Thymus (tissue), 11 donors: ENCODE measurements around the gene TPST1. TPM values are rescaled to one million over a fixed set of nuclear protein-coding genes. Genes with fewer than 3 reads are reported as not detected.
"Not testable (repeated sequence)": the region's sequence is repeated elsewhere in the genome, so short reads cannot be mapped to it uniquely, and the experiment has no call there.

ENCODE experiments used
- DNase-seq, 9 donors: peaks; one replicate each; pipeline ENCODE4 v3.0.0-alpha.2; 2013; ENCODE audit warnings: low spot score in 9 of 9, low read depth in 6 of 9, missing footprints in 1 of 9
- H3K27ac ChIP-seq, 2 donors: one replicate each; pipeline ENCODE4 v1.5.1; 2013; ENCODE audit warnings: control low read depth in 1 of 2, low read depth in 1 of 2, low read length in 1 of 2, mild to moderate bottlenecking in 1 of 2, moderate library complexity in 1 of 2
- H3K27me3 ChIP-seq, 2 donors: one replicate each; pipeline ENCODE4 v1.5.1; 2013; ENCODE audit warnings: low read length in 1 of 2; ENCODE audit not compliant: control insufficient read depth in 2 of 2, insufficient read depth in 1 of 2
- H3K36me3 ChIP-seq, 2 donors: one replicate each; pipeline ENCODE4 v1.5.1; 2013; ENCODE audit warnings: low read length in 1 of 2, mild to moderate bottlenecking in 1 of 2, moderate library complexity in 1 of 2; ENCODE audit not compliant: control insufficient read depth in 2 of 2, insufficient read depth in 2 of 2
- H3K4me1 ChIP-seq, 2 donors: one replicate each; pipeline ENCODE4 v1.5.1; 2013; ENCODE audit warnings: low read length in 2 of 2; ENCODE audit not compliant: control insufficient read depth in 2 of 2, insufficient read depth in 2 of 2
- H3K4me3 ChIP-seq, 2 donors: one replicate each; pipeline ENCODE4 v1.5.1; 2013; ENCODE audit warnings: low read length in 2 of 2, control low read depth in 1 of 2, mild to moderate bottlenecking in 1 of 2
- H3K9me3 ChIP-seq, 2 donors: one replicate each; pipeline ENCODE4 v1.5.1; 2013; ENCODE audit warnings: low read length in 1 of 2, mild to moderate bottlenecking in 1 of 2; ENCODE audit not compliant: control insufficient read depth in 2 of 2, insufficient read depth in 1 of 2
- WGBS: extraction: QIAGEN DNeasy Blood & Tissue Kit; methylation state at CpG from one replicate; pipeline ENCODE4 v1.1.7; 2013; 5-methylcytosine and 5-hydroxymethylcytosine counted together
- polyA plus RNA-seq: library from polyadenylated mRNA; stranded (reverse); fragments of 200-250 nt; gene quantifications from one replicate; pipeline ENCODE4 v1.2.3, GENCODE V29; 2013
- total RNA-seq: library from RNA; stranded (reverse); fragments of 120-200 nt; gene quantifications from one replicate; pipeline ENCODE4 v1.2.4, GENCODE V29; 2013
- donor health status: healthy.

The TPST1 gene
- total and polyA plus RNA-seq, 2 donors: 4.7 to 5.8 TPM

- Histone ChIP-seq H3K36me3 (no peaks in the 10 kb centered on the region), H3K4me1 (no peaks in the 10 kb centered on the region), H3K27me3 (no peaks in the 10 kb centered on the region), H3K27ac (no peak overlapping the region), H3K9me3 (no peaks in the 10 kb centered on the region), H3K4me3 (no peak overlapping the region)
- DNase-seq: no peak
- over 99% methylated on average over 4 of the region's 4 CpGs for WGBS
These were observed 157.0 kb downstream of the TPST1 start for GRCh38 chr7:66362136-66362535.

GRCh38 chr7:66363635-66364034, 158.5 kb downstream of the TPST1 start:
- no peaks in the 10 kb centered on the region for H3K36me3 ChIP-seq
- no peaks in the 10 kb centered on the region for H3K4me1 ChIP-seq
- no peak for DNase-seq
- H3K27me3 ChIP-seq: no peaks in the 10 kb centered on the region
- 72% methylated on average over 5 of the region's 5 CpGs for WGBS
- H3K9me3 ChIP-seq: no peaks in the 10 kb centered on the region
- no peak overlapping the region for H3K27ac ChIP-seq
- no peak overlapping the region for H3K4me3 ChIP-seq

GRCh38 chr7:66365031-66365430, 159.9 kb downstream of the TPST1 start:
- WGBS: 98% methylated on average over 14 of the region's 14 CpGs
- H3K9me3 ChIP-seq, H3K27me3 ChIP-seq, H3K4me1 ChIP-seq, H3K4me3 ChIP-seq, H3K27ac ChIP-seq, DNase-seq, H3K36me3 ChIP-seq: not testable (repeated sequence)

- H3K27me3 ChIP-seq: no peaks in the 10 kb centered on the region
- no peaks in the 10 kb centered on the region for H3K9me3 ChIP-seq
- 83% methylated on average over 7 of the region's 7 CpGs for WGBS
- no peaks in the 10 kb centered on the region for H3K4me1 ChIP-seq
- no peak overlapping the region for H3K4me3 ChIP-seq
- H3K27ac ChIP-seq: no peak overlapping the region
- no peak for DNase-seq
- no peaks in the 10 kb centered on the region for H3K36me3 ChIP-seq
These were observed 166.1 kb downstream of the TPST1 start for GRCh38 chr7:66371096-66371824.

- H3K27ac ChIP-seq, H3K4me3 ChIP-seq, H3K9me3 ChIP-seq, H3K27me3 ChIP-seq, DNase-seq, H3K36me3 ChIP-seq, H3K4me1 ChIP-seq: not testable (repeated sequence)
- 89% methylated on average over 5 of the region's 5 CpGs for WGBS
These were observed 169.2 kb downstream of the TPST1 start for GRCh38 chr7:66374141-66374840.

- no peak for DNase-seq
- Histone ChIP-seq H3K36me3 (no peaks in the 10 kb centered on the region), H3K4me3 (no peak overlapping the region), H3K27me3 (no peaks in the 10 kb centered on the region), H3K4me1 (no peaks in the 10 kb centered on the region), H3K9me3 (no peaks in the 10 kb centered on the region), H3K27ac (no peak overlapping the region)
- WGBS: 94% methylated on average over 45 of the region's 45 CpGs
These were observed 171.3 kb downstream of the TPST1 start for GRCh38 chr7:66376264-66376945.

GRCh38 chr7:66377045-66377444, 171.9 kb downstream of the TPST1 start:
- no peaks in the 10 kb centered on the region for H3K4me1 ChIP-seq
- H3K27me3 ChIP-seq: no peaks in the 10 kb centered on the region
- DNase-seq: no peak
- 98% methylated on average over 32 of the region's 32 CpGs for WGBS
- H3K4me3 ChIP-seq: no peak overlapping the region
- H3K27ac ChIP-seq: no peak overlapping the region
- no peaks in the 10 kb centered on the region for H3K36me3 ChIP-seq
- no peaks in the 10 kb centered on the region for H3K9me3 ChIP-seq

- no peaks in the 10 kb centered on the region for H3K36me3 ChIP-seq
- 99% methylated on average over 11 of the region's 11 CpGs for WGBS
These were observed 172.6 kb downstream of the TPST1 start for GRCh38 chr7:66377714-66378113.

GRCh38 chr7:66379542-66380160, 174.5 kb downstream of the TPST1 start:
- H3K4me3 ChIP-seq: no peak overlapping the region
- H3K36me3 ChIP-seq: no peaks in the 10 kb centered on the region
- H3K9me3 ChIP-seq: no peaks in the 10 kb centered on the region
- 97% methylated on average over 6 of the region's 6 CpGs for WGBS
- H3K27ac ChIP-seq: no peak overlapping the region
- H3K27me3 ChIP-seq: no peaks in the 10 kb centered on the region
- H3K4me1 ChIP-seq: no peaks in the 10 kb centered on the region
- DNase-seq: no peak

More at GRCh38 chr7:66377714-66378113, 172.6 kb downstream of the TPST1 start:
- H3K4me3 ChIP-seq: no peak overlapping the region
- H3K27me3 ChIP-seq: no peaks in the 10 kb centered on the region
- H3K9me3 ChIP-seq: no peaks in the 10 kb centered on the region
- H3K4me1 ChIP-seq: no peaks in the 10 kb centered on the region
- no peak for DNase-seq
- no peak overlapping the region for H3K27ac ChIP-seq
